AG04450 (cell line): Measurements from ENCODE around the gene EID2B. TPM values are rescaled to one million over a fixed set of nuclear protein-coding genes. Genes with fewer than 3 reads are reported as not detected.

Experiments
- CTCF ChIA-PET: fragments of 300-600, 350-600 bp; formaldehyde crosslinking; extraction: SDS; loops from one replicate; lab custom pipeline; 2022; ENCODE audit warnings: antibody characterized with exemption, inconsistent platforms; lab: Charles Lee
- POLR2A ChIA-PET: fragments of 350-600 bp; formaldehyde crosslinking; extraction: SDS; loops from one replicate; lab custom pipeline; 2021; ENCODE audit warnings: antibody characterized with exemption, inconsistent platforms; lab: Yijun Ruan, JAX
- DNase-seq: peaks from one replicate; pipeline ENCODE4 v3.0.0-alpha.2; 2011; ENCODE audit warnings: low read depth, low spot score
- H3K27ac ChIP-seq: one replicate; pipeline ENCODE4 v1.5.1; 2012; ENCODE audit warnings: low read depth, low read length, control low read depth
- H3K27me3 ChIP-seq: one replicate; pipeline ENCODE4 v1.6.0; 2012; ENCODE audit warnings: low read length; ENCODE audit not compliant: control insufficient read depth, insufficient read depth
- H3K4me3 ChIP-seq: 2 replicates; pipeline ENCODE4 v1.5.1; 2011; ENCODE audit warnings: mild to moderate bottlenecking, low read depth, low read length, control low read depth
- H3K9me3 ChIP-seq: 2 replicates; pipeline ENCODE4 v1.5.1; 2012; ENCODE audit warnings: low read length; ENCODE audit not compliant: control insufficient read depth, insufficient read depth
- polyA plus RNA-seq: library from polyadenylated mRNA; depleted of rRNA; stranded (reverse); fragments of >200 nt; gene quantifications from 2 replicates; pipeline ENCODE4 v1.2.3, GENCODE V29; 2011
- TF ChIP-seq, protein P1 (sequence below): IDR thresholded peaks from 2 replicates; pipeline ENCODE4 v1.5.1; 2011; ENCODE audit warnings: low read depth, low read length, control low read depth, inconsistent platforms

The EID2B gene
- polyA plus RNA-seq, 1 experiment, result 3.1 TPM

DNA sequence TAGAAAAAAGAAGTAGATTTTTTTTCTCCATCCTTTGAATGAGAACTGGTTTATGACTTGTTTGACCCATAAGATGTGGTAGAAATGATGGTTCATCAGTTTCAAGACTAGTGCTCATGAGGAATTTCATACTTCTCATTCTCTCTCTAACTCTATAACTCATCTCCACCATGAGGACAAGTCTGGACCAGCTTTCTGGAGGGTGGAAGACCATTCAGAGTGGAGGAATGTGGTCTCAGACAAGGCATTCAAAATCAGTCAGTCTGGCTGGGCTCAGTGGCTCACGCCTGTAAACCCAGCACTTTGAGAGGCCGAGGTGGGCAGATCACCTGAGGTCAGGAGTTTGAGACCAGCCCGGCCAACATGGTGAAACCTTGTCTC lies 10.8 kb upstream of the EID2B start:
- no peak for DNase-seq
- H3K9me3 ChIP-seq, result no peaks in the 10 kb centered on the region
- H3K27ac ChIP-seq, result no peak overlapping the region
- H3K27me3 ChIP-seq, result peaks cover 10% of the 10 kb centered on the region
- ChIA-PET CTCF (interaction anchor here (2.1 kb wide), 1 partner anchor 103 kb away, joined by 5 read pairs; no protein-coding TSS in a partner anchor), POLR2A (no interaction called here)
- TF ChIP-seq, protein P1, sequence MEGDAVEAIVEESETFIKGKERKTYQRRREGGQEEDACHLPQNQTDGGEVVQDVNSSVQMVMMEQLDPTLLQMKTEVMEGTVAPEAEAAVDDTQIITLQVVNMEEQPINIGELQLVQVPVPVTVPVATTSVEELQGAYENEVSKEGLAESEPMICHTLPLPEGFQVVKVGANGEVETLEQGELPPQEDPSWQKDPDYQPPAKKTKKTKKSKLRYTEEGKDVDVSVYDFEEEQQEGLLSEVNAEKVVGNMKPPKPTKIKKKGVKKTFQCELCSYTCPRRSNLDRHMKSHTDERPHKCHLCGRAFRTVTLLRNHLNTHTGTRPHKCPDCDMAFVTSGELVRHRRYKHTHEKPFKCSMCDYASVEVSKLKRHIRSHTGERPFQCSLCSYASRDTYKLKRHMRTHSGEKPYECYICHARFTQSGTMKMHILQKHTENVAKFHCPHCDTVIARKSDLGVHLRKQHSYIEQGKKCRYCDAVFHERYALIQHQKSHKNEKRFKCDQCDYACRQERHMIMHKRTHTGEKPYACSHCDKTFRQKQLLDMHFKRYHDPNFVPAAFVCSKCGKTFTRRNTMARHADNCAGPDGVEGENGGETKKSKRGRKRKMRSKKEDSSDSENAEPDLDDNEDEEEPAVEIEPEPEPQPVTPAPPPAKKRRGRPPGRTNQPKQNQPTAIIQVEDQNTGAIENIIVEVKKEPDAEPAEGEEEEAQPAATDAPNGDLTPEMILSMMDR, result no peak
- no peak overlapping the region for H3K4me3 ChIP-seq

DNA sequence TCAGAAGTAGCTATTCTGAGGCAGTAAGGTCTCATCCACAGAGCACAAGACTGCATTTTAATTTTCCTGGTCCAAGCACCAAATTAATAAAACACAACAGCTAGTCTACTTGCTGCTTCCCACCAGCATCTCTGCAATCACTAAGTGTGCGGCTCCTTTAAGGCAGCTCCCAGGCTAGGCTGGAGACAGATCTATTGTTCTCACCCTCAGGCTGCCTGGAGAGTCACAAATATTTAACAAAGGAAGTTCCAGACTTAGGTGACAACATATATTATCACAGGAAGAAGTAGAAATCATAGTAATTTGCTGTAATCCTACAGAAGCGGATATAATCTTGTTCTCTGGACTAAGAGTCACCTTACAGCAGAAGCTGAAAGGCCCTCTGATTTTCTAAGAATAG lies 9.6 kb upstream of the EID2B start:
- Histone ChIP-seq H3K4me3 (no peak overlapping the region), H3K27me3 (peaks cover 10% of the 10 kb centered on the region), H3K27ac (no peak overlapping the region), H3K9me3 (no peaks in the 10 kb centered on the region)
- DNase-seq, result no peak
- POLR2A ChIA-PET, result no interaction called here
- CTCF ChIA-PET, result interaction anchor here (1.5 to 2.1 kb wide), 2 partner anchors 10 to 102 kb away, joined by 5 to 6 read pairs; partner anchors contain the start of gene EID2B
- TF ChIP-seq, protein P1, result no peak

DNA sequence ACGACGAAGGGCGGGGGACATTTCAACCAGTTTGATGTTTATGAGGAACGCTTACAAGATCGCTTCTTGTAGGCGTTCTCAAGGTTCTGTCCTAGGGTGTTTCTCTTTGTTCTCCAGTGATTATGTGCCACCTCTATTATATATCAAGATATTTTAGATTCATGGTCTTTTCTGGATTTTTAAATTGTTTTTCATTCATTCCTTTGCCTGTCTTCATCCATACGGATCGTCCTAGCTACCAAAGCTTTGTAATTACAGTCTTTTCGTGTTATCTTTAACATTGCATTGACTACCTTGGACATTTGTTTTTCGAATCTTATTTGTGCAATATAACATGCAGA lies 7.7 kb upstream of the EID2B start:
- H3K4me3 ChIP-seq, result peak overlapping the region; percentile 34
- ChIA-PET POLR2A (interaction anchor here (0.6 to 1.1 kb wide), 2 partner anchors 86 to 104 kb away, joined by 3 to 5 read pairs; partner anchors contain the start of gene RPS16), CTCF (interaction anchor here (0.6 to 1.9 kb wide), 7 partner anchors 10 to 226 kb away, joined by 3 to 10 read pairs (median 4); partner anchors contain the start of gene DLL3)
- TF ChIP-seq, protein P1, result no peak
- H3K9me3 ChIP-seq, result no peaks in the 10 kb centered on the region
- H3K27ac ChIP-seq, result no peak overlapping the region
- DNase-seq, result no peak
- peaks cover 8% of the 10 kb centered on the region for H3K27me3 ChIP-seq

DNA sequence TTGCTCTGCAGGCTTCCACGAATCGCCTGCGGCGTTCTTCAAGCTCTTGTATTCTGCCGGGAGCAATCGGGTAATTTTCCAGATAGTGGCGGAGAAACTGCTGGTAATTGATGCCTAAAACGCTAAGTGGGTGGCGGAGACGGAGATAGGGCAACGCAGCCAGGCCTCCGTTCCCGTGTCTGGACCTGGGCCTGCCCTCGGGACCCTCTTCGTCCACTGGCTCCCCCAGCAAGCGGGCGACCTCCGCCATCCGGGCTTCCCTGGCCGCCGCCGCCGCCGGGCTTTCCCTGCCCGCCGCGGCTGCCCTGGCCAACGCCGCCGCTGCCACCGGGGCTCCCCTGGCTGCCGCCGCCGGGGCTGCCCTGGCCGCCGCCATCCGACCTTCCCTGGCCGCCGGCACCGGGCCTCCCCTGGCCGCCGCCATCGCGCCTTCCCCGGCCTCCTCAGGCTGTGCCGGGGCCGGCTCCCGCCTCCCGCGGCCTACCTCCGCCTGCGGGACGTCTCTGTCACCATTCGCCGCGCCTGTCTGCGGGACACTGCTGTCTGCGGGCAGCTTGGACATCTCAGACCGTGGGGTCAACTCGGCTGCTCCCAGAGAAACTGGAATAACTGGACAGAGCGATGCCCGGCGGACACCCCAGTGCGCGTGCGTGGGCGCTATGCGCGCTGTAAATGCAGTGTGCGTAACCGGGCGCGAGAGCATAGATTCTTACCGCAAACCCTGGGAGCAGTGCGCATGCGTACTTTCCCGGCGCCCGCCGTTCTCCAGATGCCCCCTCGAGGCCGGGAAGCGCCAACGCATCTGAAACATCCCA lies 7.1 kb upstream of the EID2B start, which contains the start of gene EID2:
EID2 (minus strand) TSS at position 644 of the 815 bp plus-strand sequence; CDS start at position 562, 82 bp downstream.
- ChIA-PET POLR2A (interaction anchor here (0.5 to 1.1 kb wide), 4 partner anchors 94 to 295 kb away, joined by 3 to 4 read pairs (median 3); partner anchors contain the start of genes DYRK1B, RPS16 and SUPT5H), CTCF (interaction anchor here (0.9 to 1.9 kb wide), 9 partner anchors 9 to 227 kb away, joined by 3 to 10 read pairs (median 4); partner anchors contain the start of gene DLL3)
- peak within 1 kb of the TSS; percentile 91 for H3K27ac ChIP-seq
- H3K4me3 ChIP-seq, result peak within 1 kb of the TSS; percentile 93
- H3K9me3 ChIP-seq, result no peaks in the 10 kb centered on the region
- peak; percentile 92 for DNase-seq
- TF ChIP-seq, protein P1, result peak; percentile 78
- peaks cover 8% of the 10 kb centered on the region for H3K27me3 ChIP-seq
